Left colon (tissue), 2 donors: Measurements from ENCODE around the gene NDUFV2. TPM values are rescaled to one million over a fixed set of nuclear protein-coding genes. Genes with fewer than 3 reads are reported as not detected.

Experiments
- ATAC-seq: fragments of 200-7000 bp; cut with Tn5 transposase; one replicate; pipeline ENCODE4 v1.9.1; 2020; ENCODE audit warnings: mild to moderate bottlenecking, moderate library complexity
- DNase-seq, 2 donors: peaks; one replicate each; pipeline ENCODE4 v3.0.0-alpha.2; 2020
- intact Hi-C, 2 donors: fragments of 100-400 bp; cut with DNase I in 1 of 2; cut with micrococcal nuclease in 1 of 2; formaldehyde crosslinking; loops; one replicate each; pipeline versions ENCODE4 v1.11.2 to v1.14.0; 2022; cut with DNase I, micrococcal nuclease
- total RNA-seq, 2 donors: library from RNA; stranded (reverse); fragmentation: NEBNext Ultra II Directional; extraction: Animal tissue kit (Norgen Biotek cat#: 25700); gene quantifications; one replicate each; pipeline ENCODE4 v1.2.1, GENCODE V29; 2021
- donor health status: DM: no; HTN: no; CAD: no.
- donor health status: DM: yes; HTN: yes; CAD: no.

NDUFV2 gene
- total RNA-seq, 2 donors from 2014 or later, result 167 to 191 TPM

DNA sequence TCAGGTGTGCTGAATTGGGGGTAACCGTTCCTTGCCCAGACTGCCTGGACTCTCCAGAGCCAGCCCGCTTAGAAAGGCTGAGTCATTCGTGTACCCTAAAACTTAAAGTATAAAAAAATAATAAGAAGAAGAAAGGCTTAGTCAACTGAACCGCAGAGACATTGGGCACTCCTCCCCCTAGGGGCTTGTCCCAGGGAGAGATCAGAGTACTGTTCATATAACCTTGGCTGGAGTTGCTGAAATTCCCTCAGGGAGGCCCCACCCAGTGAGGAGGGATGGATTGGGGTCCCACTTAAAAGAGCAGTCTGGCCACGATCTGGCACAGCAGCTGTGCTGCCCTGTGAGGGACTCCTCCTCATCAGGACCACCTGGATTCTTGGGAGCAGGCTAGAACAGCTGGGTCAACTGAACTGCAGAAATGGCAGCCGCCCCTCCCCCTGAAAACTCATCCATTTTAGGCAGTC lies 71.3 kb downstream of the NDUFV2 start:
- intact Hi-C loops, result no loop called here
- no peak for ATAC-seq

DNA sequence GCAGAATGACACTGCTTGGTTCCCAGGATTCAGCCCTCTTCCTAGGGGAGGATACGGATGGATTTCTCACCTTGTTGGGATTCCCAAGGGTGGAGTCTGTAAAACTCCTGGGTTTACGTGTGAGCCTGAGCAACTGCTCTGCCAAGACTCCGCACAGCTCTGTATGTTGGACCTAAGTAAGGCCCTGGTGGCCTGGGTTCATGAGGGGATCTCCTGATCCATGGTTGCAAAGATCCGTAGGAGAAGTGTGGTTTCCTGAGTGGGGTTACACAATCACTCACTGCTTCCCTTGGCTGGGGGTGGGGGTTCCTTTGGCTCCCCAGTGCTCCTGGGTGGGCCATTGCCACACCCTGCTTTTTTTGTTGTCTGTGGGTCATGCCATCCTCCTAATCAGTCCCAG lies 71.8 kb downstream of the NDUFV2 start:
- intact Hi-C loops, result no loop called here
- ATAC-seq, result no peak

More for the DNA sequence above, 71.3 kb downstream of the NDUFV2 start:
- DNase-seq, result no peak

DNA sequence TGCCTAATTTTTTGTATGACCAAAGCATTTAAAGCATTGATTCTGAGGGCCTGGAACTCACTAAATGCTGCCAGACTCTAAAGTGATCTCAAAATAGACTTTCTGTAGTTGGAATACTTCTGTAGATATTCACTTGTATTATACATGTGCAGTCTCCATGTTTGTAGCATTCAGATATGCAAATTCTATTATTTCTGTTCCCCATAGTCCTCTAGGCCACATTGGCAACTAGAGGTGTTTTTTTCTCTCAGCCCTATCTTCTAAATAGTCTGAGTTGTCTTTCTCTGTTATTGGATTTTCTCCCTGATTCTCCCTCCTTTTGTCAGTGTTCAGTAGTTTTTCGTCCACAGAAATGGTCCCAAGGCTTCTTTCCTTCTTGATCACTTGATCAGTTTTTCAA lies 72.6 kb downstream of the NDUFV2 start:
- intact Hi-C loops, result no loop called here
- DNase-seq (no peak), ATAC-seq (no peak)

More for the DNA sequence above, 71.8 kb downstream of the NDUFV2 start:
- no peak for DNase-seq

DNA sequence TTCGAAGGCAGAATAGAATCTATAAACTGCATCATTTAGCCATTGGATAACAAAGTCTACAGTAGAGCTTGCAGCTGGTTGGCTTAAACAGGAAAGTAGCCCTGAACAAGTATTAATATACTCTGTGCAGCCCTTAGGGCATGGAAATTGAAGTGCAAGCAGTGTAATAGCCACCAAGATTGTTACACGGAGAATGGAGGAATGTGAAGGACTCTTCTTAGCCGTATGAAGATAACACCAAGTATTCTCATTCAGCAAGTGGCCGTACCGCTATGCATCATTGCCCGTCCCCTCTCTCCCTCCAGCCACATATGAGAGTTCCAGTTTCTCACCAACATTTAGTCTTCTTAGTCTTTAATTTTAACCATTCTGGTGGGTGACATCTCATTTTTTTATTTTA lies 74.5 kb downstream of the NDUFV2 start:
- DNase-seq (no peak), ATAC-seq (no peak)
- intact Hi-C loops, result no loop called here

GRCh38 chr18:9177466-9177865 lies 75.0 kb downstream of the NDUFV2 start:
- intact Hi-C loops, result no loop called here
- ATAC-seq, result no peak

GRCh38 chr18:9178557-9178956 lies 76.1 kb downstream of the NDUFV2 start:
- DNase-seq (no peak), ATAC-seq (no peak)
- intact Hi-C loops, result no loop called here

More at GRCh38 chr18:9177466-9177865, 75.0 kb downstream of the NDUFV2 start:
- DNase-seq, result no peak

GRCh38 chr18:9181275-9181674 lies 78.8 kb downstream of the NDUFV2 start:
- DNase-seq, result no peak
- intact Hi-C loops, result no loop called here
- no peak for ATAC-seq

GRCh38 chr18:9182852-9183399 lies 80.4 kb downstream of the NDUFV2 start:
- intact Hi-C loops, result no loop called here
- ATAC-seq, result no peak
- no peak for DNase-seq

Other genes with a start within 250 kb of the NDUFV2 start
- gene ANKRD12, start 34.1 kb downstream of the NDUFV2 start, total RNA-seq, result 10 to 100 TPM; 44.7 to 64.3 TPM
- 10 to 100 TPM; 24.5 to 26.7 TPM for gene TWSG1, start 232.1 kb downstream of the NDUFV2 start, total RNA-seq